D721Med (cell line): ENCODE results near the gene FMR1.
A peak's percentile ranks its signal among the peaks of the same experiment; 100 is the strongest.

ENCODE experiments used
- DNase-seq: peaks from one replicate; pipeline ENCODE4 v3.0.0; 2011; ENCODE audit warnings: low spot score; ENCODE audit not compliant: insufficient read length
- FAIRE-seq: peaks from 2 replicates; lab custom pipeline; 2011; peaks lifted over from hg19 to GRCh38; lab: Jason Lieb, UNC
- CTCF ChIP-seq: IDR thresholded peaks from 2 replicates; pipeline ENCODE4 v1.5.1; 2012; ENCODE audit warnings: mild to moderate bottlenecking, control low read depth; ENCODE audit not compliant: insufficient read depth; ENCODE audit errors: missing control alignments

The FMR1 gene

GRCh38 chrX:147901461-147902126 is 10.1 kb upstream of the FMR1 start:
- FAIRE-seq (no peak), DNase-seq (no peak)
- no peak for TF ChIP-seq CTCF

- DNase-seq (no peak), FAIRE-seq (no peak)
- no peak for TF ChIP-seq CTCF
These were observed 9.4 kb upstream of the FMR1 start for GRCh38 chrX:147902270-147902669.

GRCh38 chrX:147908106-147908505 is 3.6 kb upstream of the FMR1 start:
- no peak for DNase-seq
- FAIRE-seq, result no peak
- TF ChIP-seq CTCF, result no peak

GRCh38 chrX:147910607-147911006 is 1.1 kb upstream of the FMR1 start:
- TF ChIP-seq CTCF, result no peak
- no peak for FAIRE-seq
- no peak for DNase-seq

GRCh38 chrX:147912093-147912801 is 528 bp downstream of the FMR1 start:
- FAIRE-seq (no peak), DNase-seq (peak; percentile 12)
- no peak for TF ChIP-seq CTCF

- FAIRE-seq (no peak), DNase-seq (no peak)
- TF ChIP-seq CTCF, result no peak
These were observed 1.9 kb downstream of the FMR1 start for GRCh38 chrX:147913570-147913969.

GRCh38 chrX:147914591-147914990 is 2.9 kb downstream of the FMR1 start:
- DNase-seq (no peak), FAIRE-seq (no peak)
- TF ChIP-seq CTCF, result no peak
